ENCODE data around the gene ANKEF1. TPM values are rescaled to one million over a fixed set of nuclear protein-coding genes. Genes with fewer than 3 reads are reported as not detected.

Gene ANKEF1
- total and polyA plus RNA-seq, 12 donors: 0.61 to 10.5 (median 3.2) TPM

DNA sequence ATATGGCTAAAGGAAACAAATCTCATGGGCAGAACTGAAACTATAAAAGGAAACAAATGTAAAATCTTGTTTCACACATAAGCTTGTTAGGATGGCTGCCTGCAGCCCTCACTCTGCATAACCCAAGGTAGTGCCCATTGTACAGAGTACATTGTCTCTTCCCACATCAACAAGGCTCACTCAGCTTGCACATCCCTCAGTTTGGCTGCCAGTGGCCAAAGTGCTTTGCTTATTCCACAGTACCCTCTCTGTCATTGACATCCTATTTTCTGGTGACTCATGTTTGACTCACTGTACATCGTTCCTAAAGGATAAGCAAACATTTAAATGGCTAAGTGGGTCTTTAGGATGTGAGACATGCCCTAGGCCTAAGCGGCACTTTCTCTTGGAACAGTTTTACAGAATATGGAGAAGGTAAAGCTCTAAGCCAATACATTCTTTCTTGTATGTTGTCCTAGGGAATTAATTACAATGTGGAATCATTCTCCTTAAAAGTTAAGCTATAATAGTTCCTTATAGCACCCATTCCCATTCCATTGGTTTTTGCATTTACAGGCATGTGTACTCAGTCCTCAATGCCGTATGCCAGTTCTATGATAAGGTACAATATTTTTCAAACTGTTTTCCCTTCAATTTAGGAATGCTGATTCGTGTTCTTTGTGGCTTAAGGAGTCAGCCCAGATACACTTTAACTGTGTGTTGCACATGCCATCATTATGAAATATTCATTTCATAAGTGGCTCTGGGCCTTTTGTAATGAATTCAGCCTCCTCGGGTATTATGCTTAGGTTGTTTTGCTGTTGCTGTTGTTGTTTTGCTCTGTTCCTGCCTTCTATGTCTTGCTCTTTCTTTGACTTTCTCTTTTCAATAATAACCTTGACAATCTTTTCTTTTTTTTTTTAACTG lies 5.5 kb downstream of the ANKEF1 start:
- intact Hi-C loops (cut with DNase I): no loop called here
- no peaks in the 10 kb centered on the region for H3K27me3 ChIP-seq
- no peak overlapping the region for H3K27ac ChIP-seq
- H3K36me3 ChIP-seq (replicated peaks in 1 of 2): no peaks in the 10 kb centered on the region
- 70 to 76% (median 74%) methylated on average over 5 of the region's 5 CpGs for WGBS, 4 donors
- no peaks in the 10 kb centered on the region for H3K9me3 ChIP-seq (replicated peaks in 1 of 3)
- TF ChIP-seq CTCF (IDR thresholded peaks at IDR 0.05): no peak
- TF ChIP-seq POLR2A (IDR thresholded peaks at IDR 0.05): no peak
- no peak overlapping the region for H3K4me3 ChIP-seq
- H3K4me1 ChIP-seq (replicated peaks in 1 of 2): no peaks in the 10 kb centered on the region
- no peak for DNase-seq

DNA sequence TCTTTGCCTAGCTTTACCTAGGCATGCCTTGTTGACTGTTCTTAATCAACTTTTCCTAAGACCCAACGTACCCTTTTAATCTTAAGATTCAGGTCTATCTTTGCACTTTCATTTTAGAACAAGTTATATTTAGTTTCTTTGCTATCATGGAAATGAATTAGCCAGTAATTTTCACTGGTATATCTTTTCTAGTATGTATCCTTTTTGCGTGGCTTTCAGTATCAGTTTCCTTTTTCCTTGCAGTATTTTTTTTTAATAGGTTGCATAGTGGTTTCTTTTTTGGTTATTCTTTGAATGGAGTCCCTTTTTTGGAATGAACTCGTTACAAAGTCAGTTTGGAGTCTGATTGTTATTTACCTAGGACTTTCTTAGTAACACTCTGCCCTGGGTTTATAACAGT lies 7.3 kb downstream of the ANKEF1 start:
- DNase-seq: no peak

DNA sequence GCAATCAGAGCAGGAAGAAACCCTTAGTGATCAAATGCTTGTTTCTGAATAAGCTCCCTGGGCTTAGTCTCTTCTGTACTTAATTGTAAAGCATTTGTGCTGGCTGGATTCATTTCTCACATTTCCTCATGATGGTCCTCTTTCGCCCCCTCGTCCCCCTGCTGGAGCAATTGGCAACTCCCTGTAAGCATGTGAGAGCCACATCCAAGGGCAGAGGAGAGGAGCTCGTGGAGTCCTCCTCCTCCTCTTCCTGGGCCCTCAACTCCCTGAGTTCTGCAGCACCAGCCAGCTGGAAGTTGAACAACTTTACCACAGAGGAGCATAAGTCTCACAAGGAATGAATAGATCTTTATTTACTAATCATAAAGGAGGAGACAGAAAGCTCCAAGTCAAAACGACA lies 12.6 kb downstream of the ANKEF1 start:
- 39 to 55% (median 49%) methylated on average over 4 of the region's 4 CpGs for WGBS, 4 donors
- no peak overlapping the region for H3K27ac ChIP-seq
- H3K36me3 ChIP-seq (replicated peaks in 1 of 2): no peaks in the 10 kb centered on the region
- no peak for TF ChIP-seq CTCF (IDR thresholded peaks at IDR 0.05)
- TF ChIP-seq POLR2A (IDR thresholded peaks at IDR 0.05): no peak
- H3K27me3 ChIP-seq: no peaks in the 10 kb centered on the region
- H3K9me3 ChIP-seq (replicated peaks in 1 of 3): no peaks in the 10 kb centered on the region
- no peaks in the 10 kb centered on the region for H3K4me1 ChIP-seq (replicated peaks in 1 of 2)
- no peak for DNase-seq
- no peak overlapping the region for H3K4me3 ChIP-seq
- intact Hi-C loops (cut with DNase I): no loop called here

More for the DNA sequence above, 7.3 kb downstream of the ANKEF1 start:
- Histone ChIP-seq H3K4me1 (replicated peaks in 1 of 2) (no peaks in the 10 kb centered on the region), H3K36me3 (replicated peaks in 1 of 2) (no peaks in the 10 kb centered on the region), H3K4me3 (no peak overlapping the region), H3K27ac (no peak overlapping the region), H3K27me3 (no peaks in the 10 kb centered on the region), H3K9me3 (replicated peaks in 1 of 3) (no peaks in the 10 kb centered on the region)
- intact Hi-C loops (cut with DNase I): no loop called here
- WGBS, 4 donors: 71 to 88% (median 81%) methylated on average over 3 of the region's 3 CpGs
- no peak for TF ChIP-seq CTCF (IDR thresholded peaks at IDR 0.05)
- no peak for TF ChIP-seq POLR2A (IDR thresholded peaks at IDR 0.05)

GRCh38 chr20:10051185-10051584 lies 16.4 kb downstream of the ANKEF1 start:
- no peaks in the 10 kb centered on the region for H3K36me3 ChIP-seq (replicated peaks in 1 of 2)
- TF ChIP-seq CTCF (IDR thresholded peaks at IDR 0.05) (no peak), POLR2A (IDR thresholded peaks at IDR 0.05) (no peak)
- no peaks in the 10 kb centered on the region for H3K27me3 ChIP-seq
- no peaks in the 10 kb centered on the region for H3K4me1 ChIP-seq (replicated peaks in 1 of 2)
- DNase-seq: no peak
- WGBS, 4 donors: 38 to 92% (median 83%) methylated on average over 1 of the region's 1 CpG
- H3K27ac ChIP-seq: no peak overlapping the region
- H3K4me3 ChIP-seq: no peak overlapping the region
- no peaks in the 10 kb centered on the region for H3K9me3 ChIP-seq (replicated peaks in 1 of 3)
- intact Hi-C loops (cut with DNase I): no loop called here
